PC-3 (cell line): Measurements from ENCODE around the gene TUBA3E.

Experiments
- CTCF ChIP-seq: fragments of 300-600 bp; sonication (generic); conservative IDR thresholded peaks from 2 replicates; pipeline ENCODE4 v1.5.1; 2017; ENCODE audit warnings: antibody characterized with exemption, low read depth, mild to moderate bottlenecking, low read length
- EZH2phosphoT487 ChIP-seq: fragments of 300-600 bp; sonication (generic); IDR thresholded peaks from 2 replicates; pipeline ENCODE4 v1.6.1; 2018; ENCODE audit warnings: mild to moderate bottlenecking, antibody characterized with exemption, low read length, borderline replicate concordance

GRCh38 chr2:130160131-130160530 is 38.1 kb downstream of the TUBA3E start:
- TF ChIP-seq CTCF, result no peak
- TF ChIP-seq EZH2phosphoT487, result no peak
